A673 (cell line): Measurements from ENCODE around the gene TOR2A.

Source experiments
- EZH2 ChIP-seq: fragments of 200-600 bp; sonication (generic); IDR thresholded peaks from 2 replicates; pipeline ENCODE4 v1.6.1; 2017; ENCODE audit warnings: borderline replicate concordance, low read depth, mild to moderate bottlenecking, mixed read lengths, antibody characterized with exemption, low read length; ENCODE audit not compliant: poor library complexity, severe bottlenecking
- TF ChIP-seq, protein P1 (sequence below): fragments of 300-800, 200-600 bp; sonication (generic); conservative IDR thresholded peaks from 2 replicates; pipeline ENCODE4 v1.5.1; 2017; ENCODE audit warnings: low read depth, mild to moderate bottlenecking, antibody characterized with exemption, low read length, moderate library complexity, mixed read lengths

DNA sequence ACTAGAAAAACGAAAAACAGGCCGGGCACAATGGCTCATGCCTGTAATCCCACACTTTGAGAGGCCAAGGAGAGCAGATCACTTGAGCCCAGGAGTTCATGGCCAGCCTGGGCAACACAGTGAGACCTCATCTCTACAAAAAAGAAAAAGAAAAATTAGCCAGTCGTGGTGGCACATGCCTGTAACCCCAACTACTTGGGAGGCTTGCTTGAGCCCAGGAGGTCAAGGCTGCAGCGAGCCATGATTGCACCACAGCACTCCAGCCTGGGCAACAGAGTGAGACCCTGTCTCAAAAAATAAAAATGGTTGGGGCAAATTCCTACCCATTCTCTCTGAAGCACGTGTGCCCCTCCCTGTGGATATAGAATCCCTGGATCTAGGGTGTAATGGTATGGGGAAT is 36.7 kb downstream of the TOR2A start:
- TF ChIP-seq, protein P1, sequence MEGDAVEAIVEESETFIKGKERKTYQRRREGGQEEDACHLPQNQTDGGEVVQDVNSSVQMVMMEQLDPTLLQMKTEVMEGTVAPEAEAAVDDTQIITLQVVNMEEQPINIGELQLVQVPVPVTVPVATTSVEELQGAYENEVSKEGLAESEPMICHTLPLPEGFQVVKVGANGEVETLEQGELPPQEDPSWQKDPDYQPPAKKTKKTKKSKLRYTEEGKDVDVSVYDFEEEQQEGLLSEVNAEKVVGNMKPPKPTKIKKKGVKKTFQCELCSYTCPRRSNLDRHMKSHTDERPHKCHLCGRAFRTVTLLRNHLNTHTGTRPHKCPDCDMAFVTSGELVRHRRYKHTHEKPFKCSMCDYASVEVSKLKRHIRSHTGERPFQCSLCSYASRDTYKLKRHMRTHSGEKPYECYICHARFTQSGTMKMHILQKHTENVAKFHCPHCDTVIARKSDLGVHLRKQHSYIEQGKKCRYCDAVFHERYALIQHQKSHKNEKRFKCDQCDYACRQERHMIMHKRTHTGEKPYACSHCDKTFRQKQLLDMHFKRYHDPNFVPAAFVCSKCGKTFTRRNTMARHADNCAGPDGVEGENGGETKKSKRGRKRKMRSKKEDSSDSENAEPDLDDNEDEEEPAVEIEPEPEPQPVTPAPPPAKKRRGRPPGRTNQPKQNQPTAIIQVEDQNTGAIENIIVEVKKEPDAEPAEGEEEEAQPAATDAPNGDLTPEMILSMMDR: no peak
- no peak for TF ChIP-seq EZH2
